GM23338 (cell line): ENCODE results near the gene FNDC11. TPM values are rescaled to one million over a fixed set of nuclear protein-coding genes. Genes with fewer than 3 reads are reported as not detected.

Experiments used
- ATAC-seq: fragments of 200-7000 bp; cut with Tn5 transposase; 3 replicates; pipeline ENCODE4 v1.9.1; 2020
- DNase-seq: peaks from one replicate; pipeline ENCODE4 v3.0.0-alpha.2; 2015; ENCODE audit warnings: low spot score
- H2AFZ ChIP-seq: fragments of 200-600 bp; sonication (generic); 2 replicates; pipeline ENCODE4 v1.8.0; 2016; ENCODE audit warnings: antibody characterized with exemption, mild to moderate bottlenecking, moderate library complexity
- H3F3A ChIP-seq: fragments of 200-600 bp; sonication (generic); replicated peaks from 2 replicates; pipeline ENCODE4 v1.8.0; 2017; ENCODE audit warnings: antibody characterized with exemption, mixed run types, low read depth
- H3K27ac ChIP-seq: fragments of 200-600 bp; sonication (generic); 2 replicates; pipeline ENCODE4 v1.6.1; 2016; ENCODE audit warnings: low read depth
- H3K27me3 ChIP-seq: fragments of 200-600 bp; sonication (generic); 2 replicates; pipeline ENCODE4 v1.8.0; 2016; ENCODE audit warnings: mild to moderate bottlenecking, mixed run types, moderate library complexity; ENCODE audit not compliant: insufficient read depth
- H3K36me3 ChIP-seq: fragments of 200-600 bp; sonication (generic); 2 replicates; pipeline ENCODE4 v1.8.0; 2016; ENCODE audit warnings: mild to moderate bottlenecking; ENCODE audit not compliant: insufficient read depth
- H3K4me1 ChIP-seq: fragments of 200-600 bp; sonication (generic); 2 replicates; pipeline ENCODE4 v1.8.0; 2016; ENCODE audit warnings: mild to moderate bottlenecking, moderate library complexity; ENCODE audit not compliant: insufficient read depth
- H3K4me2 ChIP-seq: fragments of 200-600 bp; sonication (generic); 2 replicates; pipeline ENCODE4 v1.7.1; 2017; ENCODE audit warnings: mixed run types
- H3K4me3 ChIP-seq: fragments of 200-600 bp; sonication (generic); 2 replicates; pipeline ENCODE4 v1.6.1; 2016; ENCODE audit warnings: mixed run types
- H3K79me2 ChIP-seq: fragments of 200-600 bp; sonication (generic); replicated peaks from 2 replicates; pipeline ENCODE4 v1.8.0; 2017; ENCODE audit warnings: mild to moderate bottlenecking; ENCODE audit not compliant: insufficient read depth
- H3K9me2 ChIP-seq: fragments of 200-600 bp; sonication (generic); 2 replicates; pipeline ENCODE4 v1.8.0; 2017; ENCODE audit not compliant: insufficient read depth
- H4K20me1 ChIP-seq: fragments of 200-600 bp; sonication (generic); replicated peaks from 2 replicates; pipeline ENCODE4 v1.8.0; 2017; ENCODE audit warnings: mild to moderate bottlenecking; ENCODE audit not compliant: insufficient read depth
- H3K27ac Mint-ChIP-seq: 2 replicates; pipeline ENCODE4 v1.8.0; 2020; ENCODE audit warnings: inconsistent platforms, mild to moderate bottlenecking, moderate library complexity, mixed read lengths
- H3K27me3 Mint-ChIP-seq: 3 replicates; pipeline ENCODE4 v1.8.0; 2022; ENCODE audit warnings: low read depth, mild to moderate bottlenecking, moderate library complexity, mixed read lengths, inconsistent platforms; ENCODE audit not compliant: insufficient read depth, poor library complexity
- H3K36me3 Mint-ChIP-seq: 3 replicates; pipeline ENCODE4 v1.8.0; 2021; ENCODE audit warnings: low read depth, mild to moderate bottlenecking, inconsistent platforms, moderate library complexity, mixed read lengths
- H3K4me1 Mint-ChIP-seq: 3 replicates; pipeline ENCODE4 v1.8.0; 2020; ENCODE audit warnings: mild to moderate bottlenecking, inconsistent platforms, mixed read lengths
- H3K4me3 Mint-ChIP-seq: 3 replicates; pipeline ENCODE4 v1.8.0; 2021; ENCODE audit warnings: moderate library complexity, mild to moderate bottlenecking, inconsistent platforms, mixed read lengths
- H3K9me3 Mint-ChIP-seq: 3 replicates; pipeline ENCODE4 v1.8.0; 2020; ENCODE audit warnings: moderate library complexity, mild to moderate bottlenecking, inconsistent platforms, mixed read lengths
- CTCF ChIP-seq, 2 experiments: fragments of 200-600 bp in 1 of 2; sonication (generic) in 1 of 2; conservative IDR thresholded peaks; 2 replicates each; pipeline versions ENCODE4 v1.5.1 to v1.6.1; 2016 to 2017; ENCODE audit warnings: antibody characterized with exemption in 2 of 2, low read depth in 2 of 2, mild to moderate bottlenecking in 2 of 2, moderate library complexity in 1 of 2
- ETS1 ChIP-seq: IDR thresholded peaks from 2 replicates; pipeline ENCODE4 v1.6.1; 2016; ENCODE audit warnings: antibody characterized with exemption
- EZH2 ChIP-seq: fragments of 200-600 bp; sonication (generic); IDR thresholded peaks from one replicate; pipeline ENCODE4 v1.8.0; 2017; ENCODE audit warnings: antibody characterized with exemption, mild to moderate bottlenecking, low read depth; ENCODE audit not compliant: unreplicated experiment
- EZH2phosphoT487 ChIP-seq: fragments of 200-600 bp; sonication (generic); IDR thresholded peaks from one replicate; pipeline ENCODE4 v1.8.1; 2018; ENCODE audit warnings: antibody characterized with exemption; ENCODE audit not compliant: unreplicated experiment
- NANOG ChIP-seq: IDR thresholded peaks from 2 replicates; pipeline ENCODE4 v1.6.1; 2016; ENCODE audit warnings: antibody characterized with exemption, borderline replicate concordance
- POLR2AphosphoS5 ChIP-seq: IDR thresholded peaks from 2 replicates; pipeline ENCODE4 v1.6.1; 2016; ENCODE audit warnings: antibody characterized with exemption, low read depth
- STAT1 ChIP-seq: IDR thresholded peaks from one replicate; pipeline ENCODE4 v1.6.1; 2016; ENCODE audit warnings: antibody characterized with exemption; ENCODE audit not compliant: unreplicated experiment
- ZNF331 ChIP-seq: fragments of 250-450 bp; sonication (Bioruptor Pico); IDR thresholded peaks from 2 replicates; pipeline ENCODE4 v1.5.0; 2020; ENCODE audit warnings: low read depth, mild to moderate bottlenecking, moderate library complexity
- ZNF462 ChIP-seq: fragments of 250-450 bp; sonication (Bioruptor Pico); IDR thresholded peaks from 2 replicates; pipeline ENCODE4 v1.5.0; 2020; ENCODE audit warnings: mild to moderate bottlenecking, moderate library complexity
- polyA plus RNA-seq: library from polyadenylated mRNA; unstranded; fragments of >200 nt; fragmentation: Nextera tagmentation; extraction: Ambion mirVana; gene quantifications from 2 replicates; pipeline ENCODE4 v1.2.1, GENCODE V29; 2016
- total RNA-seq: library from RNA; depleted of rRNA; stranded (reverse); fragments of >200 nt; shearing (Covaris generic); gene quantifications from 2 replicates; pipeline ENCODE4 v1.2.3, GENCODE V29; 2014
- TF ChIP-seq, protein P1 (sequence below): IDR thresholded peaks from one replicate; pipeline ENCODE4 v1.6.1; 2018; ENCODE audit warnings: antibody characterized with exemption; ENCODE audit not compliant: unreplicated experiment

The FNDC11 gene
- total and polyA plus RNA-seq, 2 experiments from 2014 or later, result 3.4 to 5.3 TPM

GRCh38 chr20:63505723-63506122 is 48.2 kb upstream of the FNDC11 start (continued):
- TF ChIP-seq POLR2AphosphoS5 (no peak), EZH2phosphoT487 (no peak), STAT1 (no peak), CTCF (conservative IDR thresholded peaks at IDR 0.05; ENCODE audit: low read depth in 2 of 2) (no peak), ZNF331 (CRISPR knock-in tag) (no peak), ETS1 (no peak)
- TF ChIP-seq, protein P1, sequence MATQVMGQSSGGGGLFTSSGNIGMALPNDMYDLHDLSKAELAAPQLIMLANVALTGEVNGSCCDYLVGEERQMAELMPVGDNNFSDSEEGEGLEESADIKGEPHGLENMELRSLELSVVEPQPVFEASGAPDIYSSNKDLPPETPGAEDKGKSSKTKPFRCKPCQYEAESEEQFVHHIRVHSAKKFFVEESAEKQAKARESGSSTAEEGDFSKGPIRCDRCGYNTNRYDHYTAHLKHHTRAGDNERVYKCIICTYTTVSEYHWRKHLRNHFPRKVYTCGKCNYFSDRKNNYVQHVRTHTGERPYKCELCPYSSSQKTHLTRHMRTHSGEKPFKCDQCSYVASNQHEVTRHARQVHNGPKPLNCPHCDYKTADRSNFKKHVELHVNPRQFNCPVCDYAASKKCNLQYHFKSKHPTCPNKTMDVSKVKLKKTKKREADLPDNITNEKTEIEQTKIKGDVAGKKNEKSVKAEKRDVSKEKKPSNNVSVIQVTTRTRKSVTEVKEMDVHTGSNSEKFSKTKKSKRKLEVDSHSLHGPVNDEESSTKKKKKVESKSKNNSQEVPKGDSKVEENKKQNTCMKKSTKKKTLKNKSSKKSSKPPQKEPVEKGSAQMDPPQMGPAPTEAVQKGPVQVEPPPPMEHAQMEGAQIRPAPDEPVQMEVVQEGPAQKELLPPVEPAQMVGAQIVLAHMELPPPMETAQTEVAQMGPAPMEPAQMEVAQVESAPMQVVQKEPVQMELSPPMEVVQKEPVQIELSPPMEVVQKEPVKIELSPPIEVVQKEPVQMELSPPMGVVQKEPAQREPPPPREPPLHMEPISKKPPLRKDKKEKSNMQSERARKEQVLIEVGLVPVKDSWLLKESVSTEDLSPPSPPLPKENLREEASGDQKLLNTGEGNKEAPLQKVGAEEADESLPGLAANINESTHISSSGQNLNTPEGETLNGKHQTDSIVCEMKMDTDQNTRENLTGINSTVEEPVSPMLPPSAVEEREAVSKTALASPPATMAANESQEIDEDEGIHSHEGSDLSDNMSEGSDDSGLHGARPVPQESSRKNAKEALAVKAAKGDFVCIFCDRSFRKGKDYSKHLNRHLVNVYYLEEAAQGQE, result no peak

- H3K36me3 Mint-ChIP-seq, result peaks cover 12% of the 10 kb centered on the region
- Histone ChIP-seq H3K4me1 (peaks cover 4% of the 10 kb centered on the region; the same call in 1 of the 2 replicates), H3K4me2 (no peak overlapping the region), H3K27me3 (no peaks in the 10 kb centered on the region), H3K36me3 (no peaks in the 10 kb centered on the region), H3K27ac (no peak overlapping the region), H3K79me2 (no peaks in the 10 kb centered on the region), H2AFZ (no peak overlapping the region), H3K4me3 (no peak overlapping the region), H4K20me1 (no peaks in the 10 kb centered on the region), H3K9me2 (no peaks in the 10 kb centered on the region), H3F3A (0 out of 2 replicates have a peak, but pooled peaks cover 3% of the 10 kb centered on the region)
- H3K27ac Mint-ChIP-seq, result no peak overlapping the region
- no peak for ATAC-seq
- peaks cover 37% of the 10 kb centered on the region for H3K9me3 Mint-ChIP-seq
- DNase-seq, result no peak
- peaks cover 3% of the 10 kb centered on the region; the same call in 1 of the 3 replicates for H3K4me1 Mint-ChIP-seq
- no peak overlapping the region for H3K4me3 Mint-ChIP-seq
- H3K27me3 Mint-ChIP-seq, result peaks cover 4% of the 10 kb centered on the region
- TF ChIP-seq ZNF462 (CRISPR knock-in tag) (no peak), NANOG (no peak), EZH2 (no peak), ETS1 (no peak), EZH2phosphoT487 (no peak)
Observed at GRCh38 chr20:63507083-63507743, 46.7 kb upstream of the FNDC11 start.
